WTC11 (cell line): ENCODE data around the gene THSD4.

Source experiments
- TF ChIP-seq, protein P1 (sequence below): fragments of 200-600 bp; IDR thresholded peaks from 2 replicates; pipeline ENCODE4 v1.8.0; 2022; ENCODE audit warnings: antibody characterized with exemption
- TF ChIP-seq, protein P2 (sequence below): fragments of 250-450 bp; sonication (Bioruptor Pico); IDR thresholded peaks from 2 replicates; pipeline ENCODE4 v2.1.2; 2022; ENCODE audit warnings: mild to moderate bottlenecking, moderate library complexity

DNA sequence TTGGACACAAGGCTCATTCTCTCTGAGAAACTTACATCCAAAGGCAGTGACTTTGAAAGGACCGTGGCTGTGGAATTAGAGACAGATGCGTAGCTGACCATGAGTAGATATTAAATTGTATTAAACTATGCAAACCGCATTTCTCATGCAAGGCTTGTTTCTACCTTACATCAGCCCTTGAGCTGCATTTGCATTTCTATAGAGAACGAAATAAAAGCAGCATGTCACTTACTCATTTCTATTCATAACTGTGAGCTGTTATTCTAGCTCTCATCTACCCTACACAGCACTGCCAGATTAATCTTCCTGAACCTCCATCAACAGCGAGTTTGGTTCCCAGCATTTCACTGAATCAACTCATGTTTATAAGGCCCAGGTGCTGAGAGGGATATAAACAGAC lies 72.3 kb downstream of the THSD4 start:
- TF ChIP-seq, protein P1, sequence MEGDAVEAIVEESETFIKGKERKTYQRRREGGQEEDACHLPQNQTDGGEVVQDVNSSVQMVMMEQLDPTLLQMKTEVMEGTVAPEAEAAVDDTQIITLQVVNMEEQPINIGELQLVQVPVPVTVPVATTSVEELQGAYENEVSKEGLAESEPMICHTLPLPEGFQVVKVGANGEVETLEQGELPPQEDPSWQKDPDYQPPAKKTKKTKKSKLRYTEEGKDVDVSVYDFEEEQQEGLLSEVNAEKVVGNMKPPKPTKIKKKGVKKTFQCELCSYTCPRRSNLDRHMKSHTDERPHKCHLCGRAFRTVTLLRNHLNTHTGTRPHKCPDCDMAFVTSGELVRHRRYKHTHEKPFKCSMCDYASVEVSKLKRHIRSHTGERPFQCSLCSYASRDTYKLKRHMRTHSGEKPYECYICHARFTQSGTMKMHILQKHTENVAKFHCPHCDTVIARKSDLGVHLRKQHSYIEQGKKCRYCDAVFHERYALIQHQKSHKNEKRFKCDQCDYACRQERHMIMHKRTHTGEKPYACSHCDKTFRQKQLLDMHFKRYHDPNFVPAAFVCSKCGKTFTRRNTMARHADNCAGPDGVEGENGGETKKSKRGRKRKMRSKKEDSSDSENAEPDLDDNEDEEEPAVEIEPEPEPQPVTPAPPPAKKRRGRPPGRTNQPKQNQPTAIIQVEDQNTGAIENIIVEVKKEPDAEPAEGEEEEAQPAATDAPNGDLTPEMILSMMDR: no peak
- TF ChIP-seq, protein P2, sequence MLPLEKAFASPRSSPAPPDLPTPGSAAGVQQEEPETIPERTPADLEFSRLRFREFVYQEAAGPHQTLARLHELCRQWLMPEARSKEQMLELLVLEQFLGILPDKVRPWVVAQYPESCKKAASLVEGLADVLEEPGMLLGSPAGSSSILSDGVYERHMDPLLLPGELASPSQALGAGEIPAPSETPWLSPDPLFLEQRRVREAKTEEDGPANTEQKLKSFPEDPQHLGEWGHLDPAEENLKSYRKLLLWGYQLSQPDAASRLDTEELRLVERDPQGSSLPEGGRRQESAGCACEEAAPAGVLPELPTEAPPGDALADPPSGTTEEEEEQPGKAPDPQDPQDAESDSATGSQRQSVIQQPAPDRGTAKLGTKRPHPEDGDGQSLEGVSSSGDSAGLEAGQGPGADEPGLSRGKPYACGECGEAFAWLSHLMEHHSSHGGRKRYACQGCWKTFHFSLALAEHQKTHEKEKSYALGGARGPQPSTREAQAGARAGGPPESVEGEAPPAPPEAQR (CRISPR knock-in tag): no peak
